Measurements from ENCODE around the gene MGAT5B.

GRCh38 chr17:76988796-76989195, 120.6 kb downstream of the MGAT5B start:
- no peak for TF ChIP-seq CTCF (IDR thresholded peaks at IDR 0.05)
- TF ChIP-seq EZH2 (IDR thresholded peaks at IDR 0.05; ENCODE audit: borderline replicate concordance, insufficient read depth, low read depth, low read length, poor library complexity, severe bottlenecking): no peak

Data from B cell (primary cell).